ENCODE measurements around the gene STK11.
"Not testable (repeated sequence)": the region's sequence is repeated elsewhere in the genome, so short reads cannot be mapped to it uniquely, and the experiment has no call there.

STK11 gene

GRCh38 chr19:1239796-1240737 is 34.5 kb downstream of the STK11 start:
- peak; percentile 99 for DNase-seq (ENCODE audit: low spot score)
- TF ChIP-seq CTCF (IDR thresholded peaks at IDR 0.05; ENCODE audit: extremely low read depth, missing control alignments): peak; percentile 90

GRCh38 chr19:1240925-1241324 is 35.3 kb downstream of the STK11 start:
- TF ChIP-seq CTCF (IDR thresholded peaks at IDR 0.05; ENCODE audit: extremely low read depth, missing control alignments): no peak
- no peak for DNase-seq (ENCODE audit: low spot score)

- no peak for TF ChIP-seq CTCF (IDR thresholded peaks at IDR 0.05; ENCODE audit: extremely low read depth, missing control alignments)
- peak; percentile 98 for DNase-seq (ENCODE audit: low spot score)
Observed at GRCh38 chr19:1241417-1242095, 36.0 kb downstream of the STK11 start, which contains the start of gene ATP5F1D. Gene ATP5F1D (plus strand): TSS chr19:1241751. CDS start chr19:1241851, 100 bp downstream.

- peak; percentile 89 for TF ChIP-seq CTCF (IDR thresholded peaks at IDR 0.05; ENCODE audit: extremely low read depth, missing control alignments)
- peak; percentile 92 for DNase-seq (ENCODE audit: low spot score)
Observed at GRCh38 chr19:1243768-1244692, 38.5 kb downstream of the STK11 start.

GRCh38 chr19:1244693-1245451 is 39.3 kb downstream of the STK11 start:
- no peak for TF ChIP-seq CTCF (IDR thresholded peaks at IDR 0.05; ENCODE audit: extremely low read depth, missing control alignments)

GRCh38 chr19:1245494-1246264 is 40.1 kb downstream of the STK11 start:
- no peak for TF ChIP-seq CTCF (IDR thresholded peaks at IDR 0.05; ENCODE audit: extremely low read depth, missing control alignments)
- no peak for DNase-seq (ENCODE audit: low spot score)

More at GRCh38 chr19:1244693-1245451, 39.3 kb downstream of the STK11 start:
- DNase-seq (ENCODE audit: low spot score): no peak

- DNase-seq (ENCODE audit: low spot score): not testable (repeated sequence)
Observed at GRCh38 chr19:1246265-1247087, 40.9 kb downstream of the STK11 start.

Data from GM20000 (cell line).